DOHH2 (cell line): ENCODE data around the gene GPHN.

Source experiments
- H3F3A ChIP-seq: fragments of 200-600 bp; sonication (generic), shearing (Covaris generic); 2 replicates; pipeline ENCODE4 v1.6.0; 2016; ENCODE audit warnings: antibody characterized with exemption, mild to moderate bottlenecking; ENCODE audit not compliant: control insufficient read depth, insufficient read depth
- H3K27ac ChIP-seq: fragments of 200-600 bp; sonication (generic); 2 replicates; pipeline ENCODE4 v1.5.1; 2014; ENCODE audit warnings: low read depth, mild to moderate bottlenecking, low read length, moderate library complexity
- H3K27me3 ChIP-seq: fragments of 200-600 bp; sonication (generic); 2 replicates; pipeline ENCODE4 v1.6.1; 2014; ENCODE audit warnings: mild to moderate bottlenecking, low read length, mixed read lengths; ENCODE audit not compliant: control insufficient read depth
- H3K36me3 ChIP-seq: fragments of 200-600 bp; sonication (generic); 2 replicates; pipeline ENCODE4 v1.6.1; 2014; ENCODE audit warnings: mild to moderate bottlenecking, low read length, moderate library complexity, mixed read lengths; ENCODE audit not compliant: control insufficient read depth
- H3K4me1 ChIP-seq: fragments of 200-600 bp; sonication (generic); 2 replicates; pipeline ENCODE4 v1.6.1; 2014; ENCODE audit warnings: mild to moderate bottlenecking, low read length, mixed read lengths; ENCODE audit not compliant: control insufficient read depth
- H3K4me2 ChIP-seq: fragments of 200-600 bp; sonication (generic); 2 replicates; pipeline ENCODE4 v1.6.0; 2014; ENCODE audit warnings: mild to moderate bottlenecking, low read length, moderate library complexity
- H3K4me3 ChIP-seq: fragments of 200-600 bp; sonication (generic); 2 replicates; pipeline ENCODE4 v1.5.1; 2014; ENCODE audit warnings: mild to moderate bottlenecking, low read length, mixed read lengths
- H3K79me2 ChIP-seq: fragments of 200-600 bp; sonication (generic); 2 replicates; pipeline ENCODE4 v1.6.1; 2014; ENCODE audit warnings: mild to moderate bottlenecking, low read length, mixed read lengths; ENCODE audit not compliant: control insufficient read depth
- H3K9me2 ChIP-seq: fragments of 200-600 bp; sonication (generic); replicated peaks from 2 replicates; pipeline ENCODE4 v1.6.1; 2014; ENCODE audit warnings: mild to moderate bottlenecking, low read length, mixed read lengths; ENCODE audit not compliant: control insufficient read depth
- H3K9me3 ChIP-seq: fragments of 200-600 bp; sonication (generic); 2 replicates; pipeline ENCODE4 v1.6.1; 2014; ENCODE audit warnings: antibody characterized with exemption, low read length, mixed read lengths; ENCODE audit not compliant: control insufficient read depth, insufficient read depth
- H4K20me1 ChIP-seq: fragments of 200-600 bp; sonication (generic); 2 replicates; pipeline ENCODE4 v1.6.0; 2014; ENCODE audit warnings: low read depth, mild to moderate bottlenecking, antibody characterized with exemption, low read length, moderate library complexity; ENCODE audit not compliant: control insufficient read depth, insufficient read depth
- CTCF ChIP-seq: fragments of 200-600 bp; sonication (generic); IDR thresholded peaks from one replicate; pipeline ENCODE4 v1.5.1; 2014; ENCODE audit warnings: antibody characterized with exemption, mild to moderate bottlenecking, low read depth, low read length; ENCODE audit not compliant: poor library complexity, severe bottlenecking
- EZH2phosphoT487 ChIP-seq: fragments of 200-600 bp; sonication (generic); IDR thresholded peaks from 2 replicates; pipeline ENCODE4 v1.6.1; 2017; ENCODE audit warnings: borderline replicate concordance, mild to moderate bottlenecking, antibody characterized with exemption, low read length, moderate library complexity, mixed read lengths

GPHN gene

GRCh38 chr14:66606826-66607225 is 98.9 kb downstream of the GPHN start:
- Histone ChIP-seq H3K4me1 (peaks cover 5% of the 10 kb centered on the region), H3F3A (no peaks in the 10 kb centered on the region; the same call in 1 of the 2 replicates), H3K9me2 (no peaks in the 10 kb centered on the region), H3K79me2 (peaks cover 90% of the 10 kb centered on the region), H3K27ac (no peak overlapping the region), H3K4me3 (no peak overlapping the region), H3K9me3 (no peaks in the 10 kb centered on the region), H4K20me1 (peaks cover 5% of the 10 kb centered on the region; the same call in 1 of the 2 replicates), H3K36me3 (no peaks in the 10 kb centered on the region), H3K27me3 (no peaks in the 10 kb centered on the region), H3K4me2 (no peak overlapping the region)
- no peak for TF ChIP-seq EZH2phosphoT487
- TF ChIP-seq CTCF: no peak

- Histone ChIP-seq H3K4me2 (0 out of 2 replicates have a peak overlapping the region, but pooled peaks have one; percentile 11), H3K4me1 (peaks cover 5% of the 10 kb centered on the region), H3K36me3 (peaks cover 3% of the 10 kb centered on the region; the same call in 1 of the 2 replicates), H3K9me3 (no peaks in the 10 kb centered on the region), H3K4me3 (no peak overlapping the region), H3K9me2 (no peaks in the 10 kb centered on the region), H3F3A (no peaks in the 10 kb centered on the region), H3K27me3 (no peaks in the 10 kb centered on the region), H4K20me1 (peaks cover 5% of the 10 kb centered on the region; the same call in 1 of the 2 replicates), H3K79me2 (peaks cover 94% of the 10 kb centered on the region), H3K27ac (no peak overlapping the region)
- TF ChIP-seq EZH2phosphoT487 (no peak), CTCF (peak; percentile 77)
Measured at GRCh38 chr14:66610154-66610563, 102.2 kb downstream of the GPHN start.

GRCh38 chr14:66613344-66613743 is 105.4 kb downstream of the GPHN start:
- TF ChIP-seq CTCF (no peak), EZH2phosphoT487 (no peak)
- Histone ChIP-seq H4K20me1 (0 out of 2 replicates have a peak, but pooled peaks cover 1% of the 10 kb centered on the region), H3F3A (no peaks in the 10 kb centered on the region), H3K27me3 (no peaks in the 10 kb centered on the region), H3K4me1 (peaks cover 5% of the 10 kb centered on the region), H3K9me2 (no peaks in the 10 kb centered on the region), H3K36me3 (peaks cover 7% of the 10 kb centered on the region), H3K4me3 (no peak overlapping the region), H3K79me2 (peaks cover 93% of the 10 kb centered on the region), H3K9me3 (peaks cover 15% of the 10 kb centered on the region), H3K27ac (no peak overlapping the region), H3K4me2 (no peak overlapping the region)
